ENCODE measurements around the gene PPP2R5A. TPM values are rescaled to one million over a fixed set of nuclear protein-coding genes. Genes with fewer than 3 reads are reported as not detected.
A peak's percentile ranks its signal among the peaks of the same experiment; 100 is the strongest.

Gene PPP2R5A
- total and polyA plus RNA-seq, 2 of the 8 experiments (the other 6 are each of a cell fraction or from before 2014, with no cell fraction given): 14.6 to 36.3 TPM

DNA sequence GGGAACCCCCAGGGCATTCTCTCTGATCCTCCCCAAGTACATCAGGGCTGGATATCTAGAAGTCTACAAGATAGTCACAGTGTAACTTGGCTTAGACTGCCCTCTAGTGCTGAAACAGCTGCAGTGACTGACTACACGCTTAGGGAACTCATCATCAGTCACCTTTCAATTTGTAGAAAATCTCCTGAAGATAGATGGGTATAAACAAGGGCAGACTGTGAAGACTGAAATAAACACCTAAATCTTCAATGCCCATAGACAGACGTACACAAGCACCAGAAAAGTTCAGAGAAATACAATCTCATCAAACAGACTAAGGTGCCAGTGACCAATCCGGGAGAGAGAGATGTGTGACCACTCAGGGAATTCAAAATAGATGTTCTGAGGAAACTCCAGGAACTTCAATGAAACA, 82.9 kb downstream of the PPP2R5A start (continued):
- TF ChIP-seq RAD21 (IDR thresholded peaks at IDR 0.05 in 1 of 2, conservative IDR thresholded peaks at IDR 0.05 in 1 of 2; ENCODE audit: low read depth in 2 of 2, low read length in 2 of 2) (peak; percentile 89 to 92), JUND (IDR thresholded peaks at IDR 0.05; ENCODE audit: low read length) (no peak)
